GM10266 (cell line): ENCODE data around the gene FUS.

ENCODE experiments used
- DNase-seq: peaks from one replicate; pipeline ENCODE4 v3.0.0; 2012; ENCODE audit errors: extremely low spot score
- TF ChIP-seq, protein P1 (sequence below): IDR thresholded peaks from 2 replicates; pipeline ENCODE4 v1.5.1; 2012; ENCODE audit warnings: mild to moderate bottlenecking, low read depth; ENCODE audit not compliant: control insufficient read depth, insufficient read depth; ENCODE audit errors: missing control alignments

The FUS gene

GRCh38 chr16:31182391-31182790 is 2.5 kb downstream of the FUS start:
- TF ChIP-seq, protein P1, sequence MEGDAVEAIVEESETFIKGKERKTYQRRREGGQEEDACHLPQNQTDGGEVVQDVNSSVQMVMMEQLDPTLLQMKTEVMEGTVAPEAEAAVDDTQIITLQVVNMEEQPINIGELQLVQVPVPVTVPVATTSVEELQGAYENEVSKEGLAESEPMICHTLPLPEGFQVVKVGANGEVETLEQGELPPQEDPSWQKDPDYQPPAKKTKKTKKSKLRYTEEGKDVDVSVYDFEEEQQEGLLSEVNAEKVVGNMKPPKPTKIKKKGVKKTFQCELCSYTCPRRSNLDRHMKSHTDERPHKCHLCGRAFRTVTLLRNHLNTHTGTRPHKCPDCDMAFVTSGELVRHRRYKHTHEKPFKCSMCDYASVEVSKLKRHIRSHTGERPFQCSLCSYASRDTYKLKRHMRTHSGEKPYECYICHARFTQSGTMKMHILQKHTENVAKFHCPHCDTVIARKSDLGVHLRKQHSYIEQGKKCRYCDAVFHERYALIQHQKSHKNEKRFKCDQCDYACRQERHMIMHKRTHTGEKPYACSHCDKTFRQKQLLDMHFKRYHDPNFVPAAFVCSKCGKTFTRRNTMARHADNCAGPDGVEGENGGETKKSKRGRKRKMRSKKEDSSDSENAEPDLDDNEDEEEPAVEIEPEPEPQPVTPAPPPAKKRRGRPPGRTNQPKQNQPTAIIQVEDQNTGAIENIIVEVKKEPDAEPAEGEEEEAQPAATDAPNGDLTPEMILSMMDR: no peak
- DNase-seq: no peak

DNA sequence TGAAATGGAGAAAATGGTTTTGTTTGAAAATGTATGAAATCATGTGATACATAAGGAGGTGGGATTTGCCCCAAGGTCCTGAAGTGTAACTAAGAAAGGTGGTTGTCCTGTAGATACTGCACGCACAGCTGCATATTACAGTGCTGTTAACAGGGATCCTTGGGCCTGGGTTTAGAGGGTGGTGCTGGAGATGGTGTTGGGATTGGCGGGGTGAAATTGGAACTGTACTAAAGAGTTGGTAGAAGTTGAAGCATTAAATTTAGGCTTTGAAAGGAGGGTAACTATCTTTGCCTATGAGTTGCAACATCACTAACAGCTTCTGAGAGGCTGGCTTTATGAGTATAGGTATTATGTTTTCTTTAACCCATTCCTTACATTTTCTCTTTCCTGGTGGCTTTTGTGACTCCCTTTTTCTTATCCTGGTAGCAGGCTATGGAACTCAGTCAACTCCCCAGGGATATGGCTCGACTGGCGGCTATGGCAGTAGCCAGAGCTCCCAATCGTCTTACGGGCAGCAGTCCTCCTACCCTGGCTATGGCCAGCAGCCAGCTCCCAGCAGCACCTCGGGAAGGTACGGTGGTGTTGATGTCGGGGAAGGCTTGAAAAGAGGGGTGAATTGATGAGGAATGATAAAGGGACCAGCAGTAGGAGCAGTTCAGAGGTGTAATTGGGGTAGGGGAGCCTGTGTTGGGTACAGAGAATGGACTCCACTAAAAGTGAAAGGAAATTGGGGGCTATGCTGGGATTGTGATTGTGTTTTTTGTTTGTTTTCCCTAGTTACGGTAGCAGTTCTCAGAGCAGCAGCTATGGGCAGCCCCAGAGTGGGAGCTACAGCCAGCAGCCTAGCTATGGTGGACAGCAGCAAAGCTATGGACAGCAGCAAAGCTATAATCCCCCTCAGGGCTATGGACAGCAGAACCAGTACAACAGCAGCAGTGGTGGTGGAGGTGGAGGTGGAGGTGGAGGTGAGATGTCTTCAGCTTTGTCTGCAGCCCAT is 3.8 kb downstream of the FUS start:
- TF ChIP-seq, protein P1: no peak
- DNase-seq: no peak

DNA sequence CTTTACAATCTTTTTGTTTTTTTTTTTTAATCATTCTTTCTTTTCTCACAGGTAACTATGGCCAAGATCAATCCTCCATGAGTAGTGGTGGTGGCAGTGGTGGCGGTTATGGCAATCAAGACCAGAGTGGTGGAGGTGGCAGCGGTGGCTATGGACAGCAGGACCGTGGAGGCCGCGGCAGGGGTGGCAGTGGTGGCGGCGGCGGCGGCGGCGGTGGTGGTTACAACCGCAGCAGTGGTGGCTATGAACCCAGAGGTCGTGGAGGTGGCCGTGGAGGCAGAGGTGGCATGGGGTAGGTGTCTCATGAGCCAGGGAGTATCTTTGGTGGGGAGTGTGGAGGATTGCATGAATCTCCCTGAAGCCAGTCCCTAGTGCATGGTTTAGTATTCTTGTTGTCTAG is 4.9 kb downstream of the FUS start:
- no peak for DNase-seq
- TF ChIP-seq, protein P1: no peak

DNA sequence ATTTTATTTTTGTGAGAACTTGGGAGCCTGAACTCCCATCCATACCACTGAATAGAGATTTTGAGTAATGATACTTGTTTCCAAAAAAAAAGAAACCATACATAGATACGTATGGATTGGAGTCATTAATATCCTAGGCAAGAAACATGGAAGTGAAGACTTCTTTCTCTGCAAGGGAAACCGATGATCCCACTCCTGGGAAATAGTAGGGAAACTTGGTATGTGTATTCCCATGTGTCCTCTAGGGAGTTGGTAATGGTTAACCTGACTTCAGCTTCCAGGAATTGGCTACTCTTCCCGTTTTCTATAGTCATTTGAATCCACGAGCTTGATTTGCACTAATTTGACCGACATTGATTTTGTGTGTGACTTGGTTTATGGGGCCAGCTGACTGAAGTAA is 5.4 kb downstream of the FUS start:
- TF ChIP-seq, protein P1: no peak
- DNase-seq: no peak

DNA sequence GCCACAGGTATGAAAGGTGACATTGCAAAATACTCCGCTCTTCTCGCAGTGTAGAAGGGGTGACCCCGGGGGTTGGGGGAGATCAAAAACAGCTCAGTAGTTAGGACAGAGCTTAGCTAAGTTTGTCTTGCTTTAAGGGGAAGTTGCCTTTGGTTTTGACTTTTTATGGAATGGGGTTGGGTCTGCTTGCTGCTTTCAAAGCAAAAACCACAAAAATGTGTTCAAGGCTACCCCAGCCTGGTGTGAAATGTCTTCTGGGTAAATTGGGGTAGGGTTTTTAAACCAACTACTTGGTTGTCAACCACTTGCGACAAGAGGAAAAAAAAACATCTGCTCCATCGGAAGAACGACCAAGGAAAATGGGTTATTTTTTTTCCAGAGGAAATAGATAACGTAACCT is 6.2 kb downstream of the FUS start:
- no peak for DNase-seq
- TF ChIP-seq, protein P1: no peak

DNA sequence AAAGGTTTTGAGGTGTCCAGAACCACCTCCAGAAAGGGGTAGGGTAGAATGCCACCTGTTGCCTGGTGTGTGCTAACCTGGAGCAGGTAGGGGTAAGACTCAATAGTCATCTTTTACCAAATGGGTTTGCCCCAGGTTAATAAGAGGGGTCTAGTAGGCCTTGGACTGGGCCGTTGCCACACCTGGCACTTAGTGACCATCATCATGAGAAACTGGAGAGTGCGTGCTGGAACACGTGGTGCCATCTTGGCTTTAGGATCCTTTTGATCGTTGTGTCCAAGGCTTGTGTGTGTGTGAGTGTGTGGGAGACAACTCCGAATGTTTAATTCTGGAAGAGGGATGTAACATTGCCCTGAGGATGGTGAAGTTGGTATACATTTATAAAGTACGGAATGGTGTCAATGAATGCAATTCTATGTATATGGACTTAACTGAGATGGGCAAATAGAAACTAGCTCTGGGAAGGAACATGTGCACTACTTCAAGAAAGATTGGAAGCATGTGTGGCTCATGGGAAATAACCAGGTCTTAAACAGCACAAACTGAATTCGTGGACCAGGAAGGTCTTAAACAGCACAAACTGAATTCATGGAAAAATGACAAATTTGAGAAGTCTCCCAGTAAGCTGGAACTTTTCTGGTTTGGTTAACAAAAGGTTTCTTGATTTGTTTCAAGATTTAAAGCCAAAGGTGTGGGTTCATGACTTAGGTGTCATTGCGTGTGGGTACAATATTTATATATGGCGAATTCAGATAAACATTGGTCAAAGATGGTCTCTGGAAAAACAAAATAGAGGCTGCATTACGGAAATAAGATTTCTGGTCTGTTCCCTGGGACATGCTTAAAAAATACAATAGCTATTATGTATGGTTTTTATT is 7.2 kb downstream of the FUS start:
- TF ChIP-seq, protein P1: no peak
- no peak for DNase-seq

GRCh38 chr16:31187808-31188189 is 7.9 kb downstream of the FUS start:
- no peak for DNase-seq
- TF ChIP-seq, protein P1: no peak
